ENCODE results near the gene GRIN2A. TPM values are rescaled to one million over a fixed set of nuclear protein-coding genes. Genes with fewer than 3 reads are reported as not detected.
A peak's percentile ranks its signal among the peaks of the same experiment; 100 is the strongest.

Gene GRIN2A
- total RNA-seq, 1 donor, result 3.4 TPM

DNA sequence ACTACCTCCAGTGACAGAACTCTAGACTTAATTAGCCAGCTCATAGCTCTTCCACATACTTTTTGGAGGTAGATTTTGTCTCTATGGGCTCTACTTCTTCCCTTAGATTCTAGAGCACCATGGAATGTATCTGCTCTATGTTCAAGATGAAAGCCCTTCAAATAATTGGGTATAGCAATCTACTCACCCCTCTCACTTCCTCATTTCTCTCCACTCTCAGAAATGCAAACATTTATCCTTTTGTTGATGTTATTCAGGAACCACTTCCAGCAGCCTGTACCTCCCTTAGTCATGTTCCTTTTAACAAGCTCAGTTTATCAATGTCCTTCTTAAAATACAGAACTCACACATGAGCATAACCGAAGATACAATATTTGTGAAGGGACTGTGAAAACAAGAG lies 78.5 kb downstream of the GRIN2A start:
- no peak for TF ChIP-seq CTCF (IDR thresholded peaks at IDR 0.05; ENCODE audit: insufficient read depth, low read length)
- H3K4me3 ChIP-seq (ENCODE audit: low read depth, low read length), result no peak overlapping the region
- DNase-seq (ENCODE audit: low read depth), result no peak

- H3K4me3 ChIP-seq (ENCODE audit: low read depth, low read length), result no peak overlapping the region
- no peak for TF ChIP-seq CTCF (IDR thresholded peaks at IDR 0.05; ENCODE audit: insufficient read depth, low read length)
- DNase-seq (ENCODE audit: low read depth), result no peak
Measured at GRCh38 chr16:10103118-10103517, 79.1 kb downstream of the GRIN2A start.

- TF ChIP-seq CTCF (IDR thresholded peaks at IDR 0.05; ENCODE audit: insufficient read depth, low read length), result no peak
- DNase-seq (ENCODE audit: low read depth), result no peak
Measured at GRCh38 chr16:10100829-10101228, 81.4 kb downstream of the GRIN2A start.

GRCh38 chr16:10098991-10099390 lies 83.2 kb downstream of the GRIN2A start:
- no peak for TF ChIP-seq CTCF (IDR thresholded peaks at IDR 0.05; ENCODE audit: insufficient read depth, low read length)
- peak; percentile 29 for DNase-seq (ENCODE audit: low read depth)
- no peak overlapping the region for H3K4me3 ChIP-seq (ENCODE audit: low read depth, low read length)

More at GRCh38 chr16:10100829-10101228, 81.4 kb downstream of the GRIN2A start:
- no peak overlapping the region for H3K4me3 ChIP-seq (ENCODE audit: low read depth, low read length)

DNA sequence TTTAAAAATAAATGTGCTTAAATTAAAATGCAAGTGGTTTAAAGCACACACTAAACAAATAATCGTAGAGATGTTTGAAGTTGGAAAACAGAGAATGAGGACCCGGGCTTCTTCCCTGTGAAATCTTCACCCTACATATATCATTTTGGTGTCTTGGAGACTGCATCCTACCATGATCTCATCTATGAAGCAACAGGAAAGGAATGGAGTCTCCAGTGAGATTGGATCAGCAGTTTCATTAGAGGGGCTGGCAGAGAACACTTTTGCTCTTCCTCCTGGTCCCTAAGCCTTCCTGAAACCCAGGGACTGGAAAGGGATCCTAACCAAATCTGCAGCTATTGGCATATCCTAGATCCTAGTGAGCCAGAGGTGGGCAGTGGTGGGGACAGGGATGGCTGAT lies 85.0 kb downstream of the GRIN2A start:
- no peak for TF ChIP-seq CTCF (IDR thresholded peaks at IDR 0.05; ENCODE audit: insufficient read depth, low read length)
- H3K4me3 ChIP-seq (ENCODE audit: low read depth, low read length), result no peak overlapping the region
- no peak for DNase-seq (ENCODE audit: low read depth)

- TF ChIP-seq CTCF (IDR thresholded peaks at IDR 0.05; ENCODE audit: insufficient read depth, low read length), result no peak
- no peak overlapping the region for H3K4me3 ChIP-seq (ENCODE audit: low read depth, low read length)
- DNase-seq (ENCODE audit: low read depth), result no peak
Measured at GRCh38 chr16:10093576-10093975, 88.7 kb downstream of the GRIN2A start.

- no peak overlapping the region for H3K4me3 ChIP-seq (ENCODE audit: low read depth, low read length)
- DNase-seq (ENCODE audit: low read depth), result peak; percentile 31
- no peak for TF ChIP-seq CTCF (IDR thresholded peaks at IDR 0.05; ENCODE audit: insufficient read depth, low read length)
Measured at GRCh38 chr16:10090816-10091215, 91.4 kb downstream of the GRIN2A start.
